Nephron progenitor cell (in vitro differentiated cells): ENCODE measurements around the gene EXTL1.

Experiments used
- DNase-seq: peaks from one replicate; pipeline ENCODE4 v3.0.0; 2021
- H3K27ac Mint-ChIP-seq: 2 replicates; pipeline ENCODE4 v1.8.0; 2021; ENCODE audit warnings: mild to moderate bottlenecking, moderate library complexity, mixed read lengths
- H3K27me3 Mint-ChIP-seq: 2 replicates; pipeline ENCODE4 v1.8.0; 2021; ENCODE audit warnings: mild to moderate bottlenecking, low read depth, mixed read lengths; ENCODE audit not compliant: poor library complexity
- H3K36me3 Mint-ChIP-seq: 2 replicates; pipeline ENCODE4 v1.8.0; 2021; ENCODE audit warnings: low read depth, mixed read lengths
- H3K4me1 Mint-ChIP-seq: 2 replicates; pipeline ENCODE4 v1.8.0; 2021; ENCODE audit warnings: mixed read lengths
- H3K4me3 Mint-ChIP-seq: 2 replicates; pipeline ENCODE4 v1.8.0; 2021; ENCODE audit warnings: mild to moderate bottlenecking, moderate library complexity, mixed read lengths
- H3K9me3 Mint-ChIP-seq: 2 replicates; pipeline ENCODE4 v1.8.0; 2021; ENCODE audit warnings: mild to moderate bottlenecking, moderate library complexity, mixed read lengths
- TF ChIP-seq, protein P1 (sequence below): fragments of 200-600 bp; sonication (generic); IDR thresholded peaks from 2 replicates; pipeline ENCODE4 v1.5.0; 2021; ENCODE audit warnings: antibody characterized with exemption

The EXTL1 gene

DNA sequence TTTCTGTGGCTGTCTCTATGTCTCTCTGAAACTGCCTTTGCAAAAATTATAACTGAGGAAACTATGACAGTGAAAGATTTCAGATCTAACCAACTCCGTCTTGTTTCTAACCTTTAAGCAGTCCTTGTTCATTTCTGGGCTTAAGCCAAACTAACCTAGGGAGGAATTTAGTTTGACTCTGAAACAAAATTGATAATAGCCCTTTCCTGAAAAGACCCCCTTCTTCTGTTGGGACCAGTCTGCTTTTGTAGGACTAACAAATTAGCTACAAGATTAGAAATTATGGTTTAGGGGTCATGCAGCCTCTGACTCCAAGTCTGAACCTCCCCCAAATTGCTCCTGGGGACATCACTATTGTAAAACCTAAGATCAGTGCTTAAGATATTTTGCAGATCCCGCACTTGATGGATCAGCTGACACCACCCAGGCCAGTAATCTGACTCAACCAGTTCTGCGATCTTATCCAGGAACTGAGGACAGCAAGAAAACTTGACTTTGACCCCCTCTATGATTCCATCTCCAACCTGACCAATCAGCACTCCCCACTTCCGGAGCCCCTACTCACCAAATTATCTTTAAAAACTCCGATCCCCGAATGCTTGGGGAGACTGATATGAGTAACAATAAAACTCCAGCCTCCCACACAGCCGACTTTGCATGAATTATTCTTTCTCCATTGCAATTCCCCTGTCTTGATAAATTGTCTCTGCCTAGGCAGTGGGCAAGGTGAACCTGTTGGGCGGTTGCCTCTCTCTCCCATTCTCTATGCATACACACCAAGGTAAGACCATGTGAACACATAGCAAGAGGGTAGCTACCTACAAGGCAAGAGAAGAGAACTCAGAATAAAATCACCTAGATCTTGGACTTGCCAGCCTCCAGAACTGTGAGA lies 57.0 kb downstream of the EXTL1 start:
- Mint-ChIP-seq H3K4me3 (no peak overlapping the region), H3K36me3 (no peaks in the 10 kb centered on the region), H3K4me1 (peaks cover 14% of the 10 kb centered on the region), H3K9me3 (no peaks in the 10 kb centered on the region), H3K27ac (no peak overlapping the region), H3K27me3 (peaks cover 21% of the 10 kb centered on the region)
- DNase-seq, result no peak
- TF ChIP-seq, protein P1, sequence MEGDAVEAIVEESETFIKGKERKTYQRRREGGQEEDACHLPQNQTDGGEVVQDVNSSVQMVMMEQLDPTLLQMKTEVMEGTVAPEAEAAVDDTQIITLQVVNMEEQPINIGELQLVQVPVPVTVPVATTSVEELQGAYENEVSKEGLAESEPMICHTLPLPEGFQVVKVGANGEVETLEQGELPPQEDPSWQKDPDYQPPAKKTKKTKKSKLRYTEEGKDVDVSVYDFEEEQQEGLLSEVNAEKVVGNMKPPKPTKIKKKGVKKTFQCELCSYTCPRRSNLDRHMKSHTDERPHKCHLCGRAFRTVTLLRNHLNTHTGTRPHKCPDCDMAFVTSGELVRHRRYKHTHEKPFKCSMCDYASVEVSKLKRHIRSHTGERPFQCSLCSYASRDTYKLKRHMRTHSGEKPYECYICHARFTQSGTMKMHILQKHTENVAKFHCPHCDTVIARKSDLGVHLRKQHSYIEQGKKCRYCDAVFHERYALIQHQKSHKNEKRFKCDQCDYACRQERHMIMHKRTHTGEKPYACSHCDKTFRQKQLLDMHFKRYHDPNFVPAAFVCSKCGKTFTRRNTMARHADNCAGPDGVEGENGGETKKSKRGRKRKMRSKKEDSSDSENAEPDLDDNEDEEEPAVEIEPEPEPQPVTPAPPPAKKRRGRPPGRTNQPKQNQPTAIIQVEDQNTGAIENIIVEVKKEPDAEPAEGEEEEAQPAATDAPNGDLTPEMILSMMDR, result no peak

DNA sequence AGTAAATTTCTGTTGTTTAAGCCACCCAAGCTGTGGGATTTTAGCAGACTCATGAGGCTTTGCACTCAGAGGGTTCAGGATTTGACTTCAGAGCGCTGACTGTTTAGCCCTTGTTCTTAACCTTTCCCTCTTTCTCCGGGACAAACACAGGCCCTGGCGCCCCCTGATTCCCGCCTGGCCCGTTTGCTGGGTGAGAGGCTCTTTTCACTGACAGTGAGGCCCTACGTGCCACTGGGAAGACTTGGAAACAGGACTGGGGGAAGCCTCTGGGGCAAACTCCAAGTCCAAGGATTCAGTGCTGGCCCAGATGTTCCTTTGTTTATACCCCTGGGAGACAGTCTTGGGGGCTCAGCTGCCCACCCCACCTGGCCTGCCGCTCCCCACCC lies 57.6 kb downstream of the EXTL1 start:
- H3K27ac Mint-ChIP-seq, result peak overlapping the region; percentile 6
- no peak overlapping the region for H3K4me3 Mint-ChIP-seq
- H3K4me1 Mint-ChIP-seq, result peaks cover 14% of the 10 kb centered on the region
- no peak for DNase-seq
- TF ChIP-seq, protein P1, result no peak
- H3K36me3 Mint-ChIP-seq, result no peaks in the 10 kb centered on the region
- peaks cover 21% of the 10 kb centered on the region for H3K27me3 Mint-ChIP-seq
- no peaks in the 10 kb centered on the region for H3K9me3 Mint-ChIP-seq

DNA sequence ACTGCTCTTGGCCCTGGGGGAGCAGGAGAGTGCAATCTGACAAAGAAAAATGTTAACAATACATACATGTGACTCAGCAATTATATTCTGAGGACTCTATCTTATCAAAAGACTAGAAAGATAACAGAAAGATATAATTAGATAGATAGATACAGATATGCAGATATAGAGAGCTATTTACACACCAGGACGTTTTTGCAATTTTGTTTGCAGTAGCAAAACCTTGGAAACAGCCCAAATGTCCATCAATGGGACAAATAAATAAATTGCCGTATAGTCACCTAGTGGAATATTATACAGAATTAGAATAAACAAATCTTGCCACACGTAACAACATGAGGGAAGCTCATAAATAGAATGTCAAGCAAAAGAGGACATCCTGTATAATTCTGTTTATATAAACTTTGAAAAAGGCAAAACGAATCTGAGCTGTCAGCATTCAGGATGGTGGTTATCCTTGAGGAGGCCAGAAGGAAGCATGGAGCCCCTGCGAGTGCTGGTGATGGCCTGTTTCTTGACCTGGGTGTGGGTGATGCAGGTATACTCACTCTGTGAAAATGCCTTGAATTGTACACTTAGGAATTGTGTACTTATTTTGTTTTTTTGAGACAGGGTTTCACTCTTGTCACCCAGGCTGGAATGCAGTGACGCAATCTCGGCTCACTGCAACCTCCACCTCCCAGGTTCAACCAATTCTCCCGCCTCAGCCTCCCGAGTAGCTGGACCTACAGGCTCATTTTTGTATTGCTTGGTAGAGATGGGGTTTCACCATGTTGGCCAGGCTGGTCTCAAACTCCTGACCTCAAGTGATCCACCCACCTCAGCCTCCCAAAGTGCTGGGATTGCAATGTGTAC lies 58.6 kb downstream of the EXTL1 start:
- H3K27ac Mint-ChIP-seq, result no peak overlapping the region

DNA sequence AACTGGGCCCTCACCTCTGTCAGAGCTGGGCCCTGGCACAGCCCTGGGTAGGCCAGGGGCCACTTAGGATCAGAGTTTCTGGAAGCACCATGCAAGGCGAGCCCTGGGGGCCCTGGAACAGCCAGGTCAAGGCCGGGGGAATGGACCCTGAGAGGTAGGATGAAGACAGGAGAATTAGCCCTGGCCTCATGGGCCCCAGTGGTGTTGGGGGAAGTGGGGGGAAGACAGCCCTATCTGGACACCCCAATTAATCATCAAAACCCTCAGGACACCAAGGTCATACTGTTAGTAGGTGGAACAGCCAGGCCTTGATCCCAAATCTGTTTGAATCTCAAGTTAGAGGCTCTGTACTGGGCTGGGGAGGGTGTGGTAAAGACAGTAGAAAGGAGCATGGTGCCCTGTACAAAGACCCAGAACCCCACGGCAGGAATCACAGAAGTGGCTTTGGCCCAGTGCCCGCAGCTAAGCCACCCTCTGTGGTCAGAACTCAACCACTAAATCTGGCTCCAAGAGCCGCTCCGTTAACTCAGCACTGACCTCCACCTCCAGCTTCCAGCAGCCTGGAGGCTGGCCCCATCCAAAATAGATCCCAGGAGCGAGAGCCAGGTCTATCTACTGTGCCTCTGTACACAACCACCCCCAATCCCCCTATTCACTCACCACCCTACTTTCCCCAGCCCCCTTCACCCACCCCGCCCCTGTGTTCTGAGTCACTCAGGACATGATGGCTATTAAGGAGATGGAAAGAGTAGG lies 59.9 kb downstream of the EXTL1 start:
- DNase-seq, result no peak
- Mint-ChIP-seq H3K36me3 (no peaks in the 10 kb centered on the region), H3K4me1 (peaks cover 14% of the 10 kb centered on the region), H3K27ac (peak overlapping the region; percentile 54), H3K4me3 (no peak overlapping the region), H3K27me3 (peaks cover 42% of the 10 kb centered on the region), H3K9me3 (no peaks in the 10 kb centered on the region)
- TF ChIP-seq, protein P1, result no peak

More for the DNA sequence above, 58.6 kb downstream of the EXTL1 start:
- H3K4me1 Mint-ChIP-seq, result peaks cover 14% of the 10 kb centered on the region
- DNase-seq, result no peak
- no peak overlapping the region for H3K4me3 Mint-ChIP-seq
- peaks cover 30% of the 10 kb centered on the region for H3K27me3 Mint-ChIP-seq
- TF ChIP-seq, protein P1, result no peak
- H3K36me3 Mint-ChIP-seq, result no peaks in the 10 kb centered on the region
- no peaks in the 10 kb centered on the region for H3K9me3 Mint-ChIP-seq

DNA sequence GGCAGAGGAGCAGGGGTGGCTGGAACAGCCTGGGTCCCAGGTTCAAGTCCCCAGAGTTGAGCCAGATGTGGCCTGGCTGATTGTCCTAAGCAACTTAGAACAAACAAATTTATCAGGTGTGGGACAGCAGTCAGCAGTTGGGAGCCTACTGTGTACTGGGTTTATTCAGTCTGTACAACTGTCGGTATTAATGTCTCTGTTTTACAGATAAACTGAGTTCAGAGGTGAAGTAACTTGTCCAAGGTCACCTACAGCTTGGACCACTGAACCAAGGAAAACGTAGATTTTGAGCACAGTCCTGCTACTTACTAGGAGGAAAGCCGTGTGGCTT lies 60.4 kb downstream of the EXTL1 start:
- no peak for DNase-seq
- Mint-ChIP-seq H3K36me3 (no peaks in the 10 kb centered on the region), H3K27me3 (peaks cover 43% of the 10 kb centered on the region), H3K4me3 (no peak overlapping the region), H3K4me1 (peaks cover 14% of the 10 kb centered on the region), H3K27ac (no peak overlapping the region), H3K9me3 (no peaks in the 10 kb centered on the region)
- TF ChIP-seq, protein P1, result no peak
